Measurements from ENCODE around the gene EOGT.

Gene EOGT

GRCh38 chr3:69008980-69009379 lies 4.5 kb downstream of the EOGT start:
- DNase-seq, result no peak

GRCh38 chr3:69005791-69006482 lies 7.5 kb downstream of the EOGT start:
- DNase-seq, result no peak

GRCh38 chr3:69005071-69005790 lies 8.3 kb downstream of the EOGT start:
- DNase-seq, result no peak

GRCh38 chr3:69004138-69004537 lies 9.3 kb downstream of the EOGT start:
- DNase-seq, result no peak

- DNase-seq, result no peak
These were observed 13.9 kb downstream of the EOGT start for GRCh38 chr3:68999605-69000004.

GRCh38 chr3:68999158-68999557 lies 14.3 kb downstream of the EOGT start:
- DNase-seq, result no peak

- no peak for DNase-seq
These were observed 15.6 kb downstream of the EOGT start for GRCh38 chr3:68997887-68998286.

- DNase-seq, result peak; percentile 63 to 82 (median 76)
These were observed 17.0 kb downstream of the EOGT start for GRCh38 chr3:68996356-68996995.

- DNase-seq, result no peak
These were observed 24.7 kb downstream of the EOGT start for GRCh38 chr3:68988740-68989139.

GRCh38 chr3:68987322-68987721 lies 26.2 kb downstream of the EOGT start:
- DNase-seq, result no peak

GRCh38 chr3:68986496-68987208 lies 26.8 kb downstream of the EOGT start:
- DNase-seq, result no peak

- DNase-seq, result no peak
These were observed 28.2 kb downstream of the EOGT start for GRCh38 chr3:68985146-68985790.

- no peak for DNase-seq
These were observed 29.4 kb downstream of the EOGT start for GRCh38 chr3:68984011-68984530.

GRCh38 chr3:68977486-68978167 lies 35.9 kb downstream of the EOGT start:
- no peak for DNase-seq

GRCh38 chr3:68974711-68975110 lies 38.8 kb downstream of the EOGT start:
- DNase-seq, result peak; percentile 73 to 95 (median 83)

GRCh38 chr3:68973639-68974038 lies 39.8 kb downstream of the EOGT start:
- peak; percentile 30 to 56 (median 48) for DNase-seq

GRCh38 chr3:68972358-68972979 lies 41.0 kb downstream of the EOGT start:
- DNase-seq, result peak; percentile 66 to 80 (median 74)

- no peak for DNase-seq
These were observed 48.8 kb downstream of the EOGT start for GRCh38 chr3:68964694-68965093.

- DNase-seq, result no peak
These were observed 49.6 kb downstream of the EOGT start for GRCh38 chr3:68963891-68964290.

GRCh38 chr3:68963376-68963775 lies 50.1 kb downstream of the EOGT start:
- no peak for DNase-seq

GRCh38 chr3:68958932-68959331 lies 54.6 kb downstream of the EOGT start:
- peak in 1 of 4 experiments; percentile 23 for DNase-seq
